ENCODE data around the gene PALLD. TPM values are rescaled to one million over a fixed set of nuclear protein-coding genes. Genes with fewer than 3 reads are reported as not detected.

Gene PALLD
- total and polyA plus RNA-seq, 2 of the 13 experiments (the other 11 are each of a cell fraction or from before 2014, with no cell fraction given), result 0.50 to 1.5 TPM

GRCh38 chr4:168631241-168632162 lies 134.7 kb downstream of the PALLD start (continued):
- TF ChIP-seq SALL1 (CRISPR knock-in tag; IDR thresholded peaks at IDR 0.05), result 0 out of 2 replicates have a peak, but pooled peaks have one; percentile 15
- peak; percentile 36 for TF ChIP-seq CTCF (CRISPR knock-in tag; IDR thresholded peaks at IDR 0.05)
- no peak for TF ChIP-seq ZBTB3 (CRISPR knock-in tag; IDR thresholded peaks at IDR 0.05; ENCODE audit: borderline replicate concordance, low read depth)
- peak; percentile 98 for TF ChIP-seq ZNF800 (CRISPR knock-in tag; IDR thresholded peaks at IDR 0.05)
- TF ChIP-seq ZNF235 (CRISPR knock-in tag; IDR thresholded peaks at IDR 0.05; ENCODE audit: borderline replicate concordance), result no peak
- TF ChIP-seq ONECUT2 (CRISPR knock-in tag; IDR thresholded peaks at IDR 0.05), result no peak
- TF ChIP-seq POGZ (CRISPR knock-in tag; IDR thresholded peaks at IDR 0.05), result no peak
- TF ChIP-seq RBM39 (IDR thresholded peaks at IDR 0.05; ENCODE audit: low read depth, low read length, poor library complexity, severe bottlenecking), result no peak
- TF ChIP-seq MTF2 (CRISPR knock-in tag; IDR thresholded peaks at IDR 0.05; ENCODE audit: borderline replicate concordance), result peak; percentile 62; the same call in 1 of the 2 replicates
- TF ChIP-seq ZNF687 (CRISPR knock-in tag; IDR thresholded peaks at IDR 0.05), result peak; percentile 41; the same call in 1 of the 2 replicates
